ENCODE data around the gene KDM5A. TPM values are rescaled to one million over a fixed set of nuclear protein-coding genes. Genes with fewer than 3 reads are reported as not detected.

The KDM5A gene
- total and polyA plus RNA-seq, 10 of the 15 experiments (the other 5 are each of a cell fraction or from before 2014, with no cell fraction given) = 9.0 to 59.9 (median 27.7) TPM

DNA sequence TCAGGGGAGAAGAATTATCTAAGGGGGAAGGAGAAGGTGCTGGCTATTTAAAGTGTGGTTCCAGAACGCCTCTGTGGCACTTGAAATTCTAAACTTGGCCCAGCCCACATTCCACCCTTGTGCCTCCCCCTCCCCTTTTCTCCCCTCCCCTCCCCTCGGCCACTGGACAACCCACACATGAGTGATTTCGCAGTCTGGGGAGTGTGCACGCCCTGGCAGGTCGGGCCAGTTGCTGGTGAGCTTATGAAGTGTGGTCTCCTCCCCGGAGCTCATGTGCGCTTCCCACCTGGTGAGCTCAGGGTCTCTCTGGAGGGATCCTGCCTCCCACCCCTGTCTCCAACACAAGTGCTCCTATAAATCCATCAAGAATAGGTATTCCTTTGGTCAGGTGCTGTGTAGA is 126.3 kb downstream of the KDM5A start, which contains the start of gene SLC6A13:
Gene SLC6A13, minus strand, starts transcription at position 20 of the 400 bp plus-strand sequence. CDS start 2,784 bp downstream, outside the sequence.
- H2AFZ ChIP-seq (ENCODE audit: control insufficient read depth, low read depth, low read length) = no peak within 1 kb of the TSS
- no peak within 1 kb of the TSS for H3K4me3 ChIP-seq
- in situ Hi-C loops (cut with MboI) (no loop called here), intact Hi-C loops (cut with micrococcal nuclease; ENCODE audit: unreplicated experiment) (no loop called here)
- TF ChIP-seq MEF2B (IDR thresholded peaks at IDR 0.05; ENCODE audit: partially characterized antibody, poor library complexity, severe bottlenecking) (no peak), STAT3 (IDR thresholded peaks at IDR 0.05; ENCODE audit: low read depth, low read length) (no peak), EGR1 (IDR thresholded peaks at IDR 0.05; ENCODE audit: borderline replicate concordance in 1 of 2, low read depth in 2 of 2, low read length in 2 of 2) (no peak), SMAD5 (IDR thresholded peaks at IDR 0.05; ENCODE audit: low read depth) (no peak), GATAD2B (conservative IDR thresholded peaks at IDR 0.05; ENCODE audit: low read depth) (no peak), ZNF207 (IDR thresholded peaks at IDR 0.05; ENCODE audit: borderline replicate concordance) (no peak), SKIL (IDR thresholded peaks at IDR 0.05; ENCODE audit: low read depth, poor library complexity, severe bottlenecking) (no peak)
- TF ChIP-seq, protein P1, sequence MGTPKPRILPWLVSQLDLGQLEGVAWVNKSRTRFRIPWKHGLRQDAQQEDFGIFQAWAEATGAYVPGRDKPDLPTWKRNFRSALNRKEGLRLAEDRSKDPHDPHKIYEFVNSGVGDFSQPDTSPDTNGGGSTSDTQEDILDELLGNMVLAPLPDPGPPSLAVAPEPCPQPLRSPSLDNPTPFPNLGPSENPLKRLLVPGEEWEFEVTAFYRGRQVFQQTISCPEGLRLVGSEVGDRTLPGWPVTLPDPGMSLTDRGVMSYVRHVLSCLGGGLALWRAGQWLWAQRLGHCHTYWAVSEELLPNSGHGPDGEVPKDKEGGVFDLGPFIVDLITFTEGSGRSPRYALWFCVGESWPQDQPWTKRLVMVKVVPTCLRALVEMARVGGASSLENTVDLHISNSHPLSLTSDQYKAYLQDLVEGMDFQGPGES (IDR thresholded peaks at IDR 0.05) = no peak
- TF ChIP-seq, protein P2, sequence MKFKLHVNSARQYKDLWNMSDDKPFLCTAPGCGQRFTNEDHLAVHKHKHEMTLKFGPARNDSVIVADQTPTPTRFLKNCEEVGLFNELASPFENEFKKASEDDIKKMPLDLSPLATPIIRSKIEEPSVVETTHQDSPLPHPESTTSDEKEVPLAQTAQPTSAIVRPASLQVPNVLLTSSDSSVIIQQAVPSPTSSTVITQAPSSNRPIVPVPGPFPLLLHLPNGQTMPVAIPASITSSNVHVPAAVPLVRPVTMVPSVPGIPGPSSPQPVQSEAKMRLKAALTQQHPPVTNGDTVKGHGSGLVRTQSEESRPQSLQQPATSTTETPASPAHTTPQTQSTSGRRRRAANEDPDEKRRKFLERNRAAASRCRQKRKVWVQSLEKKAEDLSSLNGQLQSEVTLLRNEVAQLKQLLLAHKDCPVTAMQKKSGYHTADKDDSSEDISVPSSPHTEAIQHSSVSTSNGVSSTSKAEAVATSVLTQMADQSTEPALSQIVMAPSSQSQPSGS (IDR thresholded peaks at IDR 0.05; ENCODE audit: low read length) = no peak
- ATAC-seq (no peak), DNase-seq (ENCODE audit: low read depth, low spot score) (no peak), FAIRE-seq (no peak)
- CTCF ChIA-PET = interaction anchor here (1.0 kb wide), 1 partner anchor 43 kb away, joined by 4 read pairs; no protein-coding TSS in a partner anchor
- WGBS (ENCODE audit: insufficient coverage, insufficient replicate concordance, low lambda C conversion rate, missing lambda C conversion rate) = 70% methylated on average over 4 of the region's 7 CpGs
- no peak within 1 kb of the TSS for H3K27ac ChIP-seq (ENCODE audit: control insufficient read depth, insufficient read depth)
- H3K79me2 ChIP-seq (ENCODE audit: control insufficient read depth, insufficient read depth, low read length) = no peaks in the 10 kb centered on the region
- H4K20me1 ChIP-seq (ENCODE audit: control insufficient read depth, insufficient read depth) = no peaks in the 10 kb centered on the region
- H3K9me3 ChIP-seq (replicated peaks; ENCODE audit: control insufficient read depth, insufficient read depth, low read length) = no peaks in the 10 kb centered on the region
- H3K4me2 ChIP-seq (ENCODE audit: control insufficient read depth, insufficient read depth) = no peak within 1 kb of the TSS
- SMC1A ChIA-PET (ENCODE audit: uncharacterized antibody, unreplicated experiment) = no interaction called here
- H3K36me3 ChIP-seq (ENCODE audit: control insufficient read depth in 2 of 2, insufficient read depth in 2 of 2, low read length in 1 of 2) = no peaks in the 10 kb centered on the region
- POLR2A ChIA-PET = no interaction called here
- H3K4me1 ChIP-seq (ENCODE audit: control insufficient read depth, insufficient read depth, low read length) = no peaks in the 10 kb centered on the region
- peaks cover 0 to 4% of the 10 kb centered on the region in 2 experiments; a peak in 1 of 4 replicates for H3K27me3 ChIP-seq (replicated peaks in 1 of 2; ENCODE audit: control insufficient read depth in 2 of 2, insufficient read depth in 2 of 2, low read length in 1 of 2)
- RAD21 ChIA-PET (ENCODE audit: unreplicated experiment) = no interaction called here
- H3K9ac ChIP-seq (ENCODE audit: control insufficient read depth, insufficient read depth, low read length) = no peak within 1 kb of the TSS
- BruUV-seq (replicated peaks) = no TSS peak
